GM18907 (cell line): ENCODE results near the gene RAB29.
"Not testable (repeated sequence)": the region's sequence is repeated elsewhere in the genome, so short reads cannot be mapped to it uniquely, and the experiment has no call there.

ENCODE experiments used
- ATAC-seq: cut with Tn5 transposase; IDR thresholded peaks from one replicate; pipeline ENCODE4 v1.9.1; 2021; ENCODE audit warnings: mild to moderate bottlenecking, moderate library complexity; ENCODE audit not compliant: unreplicated experiment

Gene RAB29

GRCh38 chr1:205729945-205730610 is 45.2 kb downstream of the RAB29 start:
- ATAC-seq, result no peak

- no peak for ATAC-seq
Measured at GRCh38 chr1:205726619-205727125, 48.6 kb downstream of the RAB29 start.

- no peak for ATAC-seq
Measured at GRCh38 chr1:205725514-205725913, 49.8 kb downstream of the RAB29 start.

- not testable (repeated sequence) for ATAC-seq
Measured at GRCh38 chr1:205720740-205721139, 54.5 kb downstream of the RAB29 start.

GRCh38 chr1:205719762-205720161 is 55.5 kb downstream of the RAB29 start:
- no peak for ATAC-seq

GRCh38 chr1:205719015-205719414 is 56.3 kb downstream of the RAB29 start:
- ATAC-seq, result no peak
